GM12892 (cell line): ENCODE data around the gene ERBB2.

Source experiments
- POLR2A ChIP-seq: IDR thresholded peaks from 2 replicates; pipeline ENCODE4 v1.6.1; 2011; ENCODE audit warnings: low read depth, low read length, control low read depth
- POLR2AphosphoS5 ChIP-seq: IDR thresholded peaks from 2 replicates; pipeline ENCODE4 v1.6.1; 2011; ENCODE audit warnings: low read depth, low read length, control low read depth
- TAF1 ChIP-seq: IDR thresholded peaks from 2 replicates; pipeline ENCODE4 v1.6.1; 2011; ENCODE audit warnings: low read depth, mild to moderate bottlenecking, control low read depth, low read length, borderline replicate concordance

DNA sequence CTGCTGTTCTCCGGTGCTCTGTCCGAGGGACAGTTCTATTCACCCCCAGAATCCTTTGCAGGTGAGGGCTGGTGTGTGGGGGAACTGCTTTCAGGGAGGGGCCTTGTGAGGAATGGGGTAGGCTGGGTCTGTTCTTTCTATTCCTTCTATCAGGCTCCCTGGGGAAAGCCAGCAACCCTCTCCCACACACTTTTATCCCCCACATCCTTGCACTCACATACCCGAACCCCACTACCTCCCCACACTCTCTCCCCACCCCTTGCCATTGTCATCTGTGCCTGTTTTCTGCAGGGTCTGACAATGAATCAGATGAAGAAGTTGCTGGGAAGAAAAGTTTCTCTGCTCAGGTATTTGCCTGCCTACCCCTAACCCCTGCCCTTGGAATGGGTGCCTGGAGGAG lies 41.1 kb upstream of the ERBB2 start:
- no peak for TF ChIP-seq POLR2A
- no peak for TF ChIP-seq POLR2AphosphoS5
- no peak for TF ChIP-seq TAF1
